Neural progenitor cell (in vitro differentiated cells): Measurements from ENCODE around the gene CDH26. TPM values are rescaled to one million over a fixed set of nuclear protein-coding genes. Genes with fewer than 3 reads are reported as not detected.

Experiments used
- DNase-seq: peaks from one replicate; pipeline ENCODE4 v3.0.0-alpha.2; 2016; ENCODE audit warnings: low spot score
- H2AFZ ChIP-seq: fragments of 200-600 bp; sonication (generic); replicated peaks from 2 replicates; pipeline ENCODE4 v1.6.1; 2016; ENCODE audit warnings: antibody characterized with exemption
- H3F3A ChIP-seq: fragments of 200-600 bp; sonication (generic); 2 replicates; pipeline ENCODE4 v1.6.1; 2016; ENCODE audit warnings: antibody characterized with exemption, low read depth
- H3K27ac ChIP-seq: fragments of 200-600 bp; sonication (generic); 2 replicates; pipeline ENCODE4 v1.5.1; 2016; ENCODE audit warnings: mild to moderate bottlenecking
- H3K27me3 ChIP-seq: fragments of 200-600 bp; sonication (generic); 2 replicates; pipeline ENCODE4 v1.6.1; 2016; ENCODE audit warnings: mild to moderate bottlenecking, moderate library complexity
- H3K36me3 ChIP-seq: fragments of 200-600 bp; sonication (generic); 2 replicates; pipeline ENCODE4 v1.5.1; 2016
- H3K4me1 ChIP-seq: fragments of 200-600 bp; sonication (generic); 2 replicates; pipeline ENCODE4 v1.6.1; 2016; ENCODE audit warnings: mixed run types
- H3K4me2 ChIP-seq: fragments of 200-600 bp; sonication (generic); 2 replicates; pipeline ENCODE4 v1.6.1; 2016
- H3K4me3 ChIP-seq: fragments of 200-600 bp; sonication (generic); 2 replicates; pipeline ENCODE4 v1.5.1; 2016
- H3K79me2 ChIP-seq: fragments of 200-600 bp; sonication (generic); 2 replicates; pipeline ENCODE4 v1.6.1; 2016; ENCODE audit warnings: low read depth
- H3K9ac ChIP-seq: fragments of 200-600 bp; sonication (generic); 2 replicates; pipeline ENCODE4 v1.6.1; 2016
- H3K9me3 ChIP-seq: fragments of 200-600 bp; sonication (generic); 2 replicates; pipeline ENCODE4 v1.5.1; 2016; ENCODE audit warnings: low read depth
- H4K20me1 ChIP-seq: fragments of 200-600 bp; sonication (generic); 2 replicates; pipeline ENCODE4 v1.6.1; 2016; ENCODE audit warnings: low read depth
- H3K27ac Mint-ChIP-seq: 3 replicates; pipeline ENCODE4 v1.8.0; 2021; ENCODE audit warnings: mixed read lengths
- H3K27me3 Mint-ChIP-seq: 2 replicates; pipeline ENCODE4 v1.8.0; 2022; ENCODE audit warnings: low read depth, mild to moderate bottlenecking, inconsistent platforms, moderate library complexity, mixed read lengths; ENCODE audit not compliant: insufficient read depth
- H3K36me3 Mint-ChIP-seq: 3 replicates; pipeline ENCODE4 v1.8.0; 2021; ENCODE audit warnings: mixed read lengths
- H3K4me1 Mint-ChIP-seq: 3 replicates; pipeline ENCODE4 v1.8.0; 2021; ENCODE audit warnings: mixed read lengths
- H3K4me3 Mint-ChIP-seq: 3 replicates; pipeline ENCODE4 v1.8.0; 2021; ENCODE audit warnings: mild to moderate bottlenecking, moderate library complexity, mixed read lengths
- H3K9me3 Mint-ChIP-seq: 3 replicates; pipeline ENCODE4 v1.8.0; 2020; ENCODE audit warnings: mixed read lengths
- CTCF ChIP-seq: fragments of 200-600 bp; sonication (generic); IDR thresholded peaks from 2 replicates; pipeline ENCODE4 v1.5.1; 2017; ENCODE audit warnings: antibody characterized with exemption, mild to moderate bottlenecking
- EZH2 ChIP-seq: fragments of 200-600 bp; sonication (generic); IDR thresholded peaks from 2 replicates; pipeline ENCODE4 v1.6.1; 2017; ENCODE audit warnings: antibody characterized with exemption, mild to moderate bottlenecking, moderate library complexity
- EZH2phosphoT487 ChIP-seq: fragments of 200-600 bp; sonication (generic); IDR thresholded peaks from 2 replicates; pipeline ENCODE4 v1.6.1; 2017; ENCODE audit warnings: antibody characterized with exemption
- total RNA-seq: library from RNA; depleted of rRNA; stranded (reverse); fragments of >200 nt; gene quantifications from 2 replicates; pipeline ENCODE4 v1.2.3, GENCODE V29; 2015; ENCODE audit warnings: low replicate concordance

The CDH26 gene
- total RNA-seq, 1 donor from 2014 or later, result not detected

GRCh38 chr20:59933296-59933848, 24.9 kb upstream of the CDH26 start, which contains the start of gene SYCP2:
SYCP2 (minus strand) TSS chr20:59933637; CDS start chr20:59922413, 11,224 bp downstream.
- peaks cover 2% of the 10 kb centered on the region for H3K36me3 Mint-ChIP-seq
- H3K27ac ChIP-seq, result no peak within 1 kb of the TSS
- no peak for DNase-seq

GRCh38 chr20:59933849-59934585, 24.2 kb upstream of the CDH26 start:
- Mint-ChIP-seq H3K9me3 (no peaks in the 10 kb centered on the region), H3K4me1 (peaks cover 31% of the 10 kb centered on the region), H3K36me3 (peaks cover 5% of the 10 kb centered on the region), H3K27ac (no peak overlapping the region), H3K4me3 (peak overlapping the region; percentile 82), H3K27me3 (peaks cover 6% of the 10 kb centered on the region)
- Histone ChIP-seq H3K27ac (no peak overlapping the region), H3K9me3 (no peaks in the 10 kb centered on the region), H3K9ac (no peak overlapping the region), H3K4me3 (peak overlapping the region; percentile 56), H3K4me1 (no peaks in the 10 kb centered on the region), H3K4me2 (peak overlapping the region; percentile 78), H2AFZ (peak overlapping the region; percentile 91), H3K27me3 (peaks cover 59% of the 10 kb centered on the region), H4K20me1 (no peaks in the 10 kb centered on the region), H3K79me2 (no peaks in the 10 kb centered on the region), H3K36me3 (no peaks in the 10 kb centered on the region), H3F3A (no peaks in the 10 kb centered on the region)
- peak; percentile 83 for DNase-seq
- peak; percentile 67 for TF ChIP-seq EZH2
- peak; percentile 44 for TF ChIP-seq EZH2phosphoT487
- TF ChIP-seq CTCF, result peak; percentile 88

More at GRCh38 chr20:59933296-59933848, 24.9 kb upstream of the CDH26 start, which contains the start of gene SYCP2:
- Histone ChIP-seq H3K4me2 (peak within 1 kb of the TSS; percentile 78), H3K27me3 (peaks cover 52% of the 10 kb centered on the region), H3K4me3 (peak within 1 kb of the TSS; percentile 56), H2AFZ (peak within 1 kb of the TSS; percentile 91), H3K9me3 (no peaks in the 10 kb centered on the region), H3F3A (no peaks in the 10 kb centered on the region), H3K4me1 (no peaks in the 10 kb centered on the region), H3K79me2 (no peaks in the 10 kb centered on the region), H3K36me3 (no peaks in the 10 kb centered on the region), H3K9ac (no peak within 1 kb of the TSS), H4K20me1 (no peaks in the 10 kb centered on the region)
- Mint-ChIP-seq H3K27ac (no peak within 1 kb of the TSS), H3K4me3 (peak within 1 kb of the TSS; percentile 82), H3K9me3 (no peaks in the 10 kb centered on the region), H3K27me3 (peaks cover 6% of the 10 kb centered on the region), H3K4me1 (peaks cover 26% of the 10 kb centered on the region)
- TF ChIP-seq CTCF, result no peak

GRCh38 chr20:59935457-59936185, 22.6 kb upstream of the CDH26 start:
- H3K4me1 ChIP-seq, result no peaks in the 10 kb centered on the region
- H4K20me1 ChIP-seq, result no peaks in the 10 kb centered on the region
- no peaks in the 10 kb centered on the region for H3K79me2 ChIP-seq
- peaks cover 30% of the 10 kb centered on the region for H3K4me1 Mint-ChIP-seq
- peaks cover 6% of the 10 kb centered on the region for H3K27me3 Mint-ChIP-seq
- no peak overlapping the region for H3K27ac ChIP-seq
- H3K27ac Mint-ChIP-seq, result no peak overlapping the region
- H3K4me3 ChIP-seq, result no peak overlapping the region
- no peaks in the 10 kb centered on the region for H3K9me3 Mint-ChIP-seq
- peaks cover 70% of the 10 kb centered on the region for H3K27me3 ChIP-seq
- H3K9me3 ChIP-seq, result no peaks in the 10 kb centered on the region
- H3K36me3 Mint-ChIP-seq, result peaks cover 5% of the 10 kb centered on the region
- DNase-seq, result no peak
- no peak for TF ChIP-seq EZH2phosphoT487
- TF ChIP-seq CTCF, result no peak
- H3K36me3 ChIP-seq, result no peaks in the 10 kb centered on the region
- peaks cover 7% of the 10 kb centered on the region for H3F3A ChIP-seq
- H3K9ac ChIP-seq, result no peak overlapping the region
- no peak overlapping the region for H3K4me2 ChIP-seq
- no peak overlapping the region for H3K4me3 Mint-ChIP-seq
- H2AFZ ChIP-seq, result no peak overlapping the region
